ENCODE data around the gene SLC66A2.

- no peak for TF ChIP-seq CTCF (IDR thresholded peaks at IDR 0.05)
- no peak for TF ChIP-seq POLR2A (IDR thresholded peaks at IDR 0.05)
Measured at GRCh38 chr18:79952456-79952995, 1.1 kb upstream of the SLC66A2 start.
